HG03469 (cell line): ENCODE results near the gene ING1.
"Not testable (repeated sequence)": the region's sequence is repeated elsewhere in the genome, so short reads cannot be mapped to it uniquely, and the experiment has no call there.

Experiments
- ATAC-seq: cut with Tn5 transposase; IDR thresholded peaks from one replicate; pipeline ENCODE4 v1.9.1; 2021; ENCODE audit warnings: mild to moderate bottlenecking, moderate library complexity, moderate number of reproducible peaks; ENCODE audit not compliant: unreplicated experiment

Gene ING1

DNA sequence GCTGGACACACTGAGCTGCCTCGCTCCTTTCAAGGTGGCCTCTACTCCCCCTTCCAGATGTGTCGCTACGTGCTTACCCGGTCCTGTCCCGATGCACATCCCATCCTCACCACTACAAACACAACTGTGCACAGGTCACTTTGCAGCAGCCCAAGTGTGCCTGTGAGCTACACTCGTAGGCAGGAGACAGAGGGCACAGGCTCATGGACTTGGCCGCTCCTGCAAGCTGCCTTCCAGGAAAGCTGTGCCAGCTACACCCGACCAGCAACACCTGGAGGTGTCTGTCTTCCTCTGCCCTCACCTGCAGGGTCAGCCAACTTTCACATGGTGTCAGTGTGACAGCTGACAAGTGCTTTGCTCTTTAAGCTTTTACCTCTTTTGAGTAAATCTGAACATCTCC lies 23.0 kb upstream of the ING1 start:
- no peak for ATAC-seq

DNA sequence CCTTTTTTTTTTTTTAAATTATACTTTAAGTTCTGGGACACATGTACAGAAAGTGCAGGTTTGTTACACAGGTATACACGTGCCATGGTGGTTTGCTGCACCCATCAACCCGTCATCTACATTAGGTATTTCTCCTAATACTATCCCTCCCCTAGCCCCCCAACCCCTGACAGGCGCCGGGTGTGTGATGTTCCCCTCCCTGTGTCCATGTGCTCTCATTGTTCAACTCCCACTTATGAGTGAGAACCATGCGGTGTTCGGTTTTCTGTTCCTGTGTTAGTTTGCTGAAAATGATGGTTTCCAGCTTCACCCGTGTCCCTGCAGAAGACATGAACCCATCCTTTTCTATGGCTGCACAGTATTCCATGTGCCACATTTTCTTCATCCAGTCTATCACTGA lies 17.7 kb upstream of the ING1 start:
- not testable (repeated sequence) for ATAC-seq

GRCh38 chr13:110696776-110697175 lies 16.7 kb upstream of the ING1 start:
- no peak for ATAC-seq

DNA sequence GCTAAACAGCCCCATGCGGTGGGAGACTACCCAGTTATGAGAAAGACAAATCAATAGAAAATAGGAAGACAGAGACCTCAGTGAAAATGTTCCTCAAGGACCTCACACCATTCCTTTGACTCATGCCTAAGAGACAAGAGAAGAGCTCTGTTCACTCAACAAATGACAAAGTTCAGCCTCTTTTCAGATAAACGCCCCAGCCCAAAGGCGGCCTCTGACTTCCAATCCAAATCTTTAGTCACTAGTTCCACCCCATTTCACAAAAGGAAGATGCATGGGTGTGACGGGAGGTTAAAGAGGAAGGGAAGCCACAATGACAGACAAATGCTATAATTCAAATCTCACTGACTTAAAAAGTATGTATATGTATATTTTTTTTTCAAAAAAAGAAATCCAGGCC lies 15.7 kb upstream of the ING1 start:
- no peak for ATAC-seq

GRCh38 chr13:110698689-110699088 lies 14.8 kb upstream of the ING1 start:
- no peak for ATAC-seq

DNA sequence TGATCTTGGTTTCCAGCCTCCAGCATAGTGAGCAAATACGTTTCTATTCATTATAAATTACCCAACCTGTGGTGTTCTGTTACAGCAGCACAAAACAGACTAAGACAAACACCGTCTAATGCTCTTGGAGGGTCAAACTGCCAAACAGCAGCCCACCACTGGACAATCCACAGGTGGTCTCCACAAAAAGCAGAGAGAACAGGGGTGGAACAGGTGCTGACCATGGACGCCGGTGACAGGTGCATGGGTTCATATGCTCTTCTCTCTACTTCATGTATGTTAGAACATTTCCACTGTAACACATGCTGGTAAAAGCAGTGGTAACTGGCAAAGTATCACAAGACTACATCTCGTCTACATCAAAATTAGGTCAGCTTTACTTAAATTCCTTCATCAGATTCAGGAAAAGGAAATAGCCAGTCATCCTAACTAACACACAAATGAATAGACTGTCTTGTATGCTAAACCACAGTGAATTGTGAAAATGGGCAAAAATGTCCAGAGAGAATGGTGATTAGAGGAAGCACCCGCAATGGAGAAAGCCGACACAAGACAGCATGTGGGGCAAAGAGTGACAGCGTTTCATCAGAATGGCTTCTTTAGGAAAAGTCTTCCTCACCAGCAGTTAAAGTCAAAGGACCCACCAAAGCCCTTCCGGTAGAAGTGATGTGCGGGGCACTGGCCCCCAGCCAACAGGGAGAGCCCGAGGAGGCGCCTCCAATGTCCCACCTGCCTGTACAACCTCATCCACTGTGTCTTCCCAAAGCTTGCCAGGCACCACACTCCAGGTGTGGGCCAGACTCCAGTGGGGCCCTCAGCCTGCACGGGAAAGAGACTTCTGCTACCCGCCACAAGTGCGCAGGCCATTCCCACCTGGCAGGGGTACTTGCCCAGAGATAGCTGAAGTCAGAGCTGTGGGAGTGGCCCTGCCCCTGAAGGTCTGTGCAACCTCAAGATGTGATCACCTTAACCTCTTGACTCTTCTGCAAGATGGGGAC lies 14.1 kb upstream of the ING1 start:
- no peak for ATAC-seq

- no peak for ATAC-seq
These were observed 13.3 kb upstream of the ING1 start for GRCh38 chr13:110700186-110700585.

GRCh38 chr13:110700641-110701040 lies 12.9 kb upstream of the ING1 start:
- no peak for ATAC-seq

GRCh38 chr13:110701061-110701460 lies 12.4 kb upstream of the ING1 start:
- not testable (repeated sequence) for ATAC-seq

DNA sequence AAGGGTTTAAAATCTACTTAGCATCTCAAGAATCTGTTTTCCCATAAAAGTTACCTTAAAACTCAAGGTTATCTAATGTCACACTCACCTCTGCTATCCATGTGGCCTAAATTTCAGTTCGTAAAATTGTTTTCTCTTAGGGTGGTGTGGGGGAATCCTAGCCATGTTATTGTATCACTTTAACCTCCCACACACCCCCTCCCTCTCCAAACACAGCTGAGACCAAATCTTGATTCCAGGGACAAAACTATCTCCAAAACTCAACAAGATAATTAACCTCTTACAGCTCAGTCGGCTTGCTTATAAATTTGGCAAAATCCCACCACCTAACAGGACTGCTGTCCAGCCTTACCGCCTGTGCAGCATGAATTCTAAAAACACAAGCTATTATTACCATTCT lies 11.4 kb upstream of the ING1 start:
- ATAC-seq: no peak

DNA sequence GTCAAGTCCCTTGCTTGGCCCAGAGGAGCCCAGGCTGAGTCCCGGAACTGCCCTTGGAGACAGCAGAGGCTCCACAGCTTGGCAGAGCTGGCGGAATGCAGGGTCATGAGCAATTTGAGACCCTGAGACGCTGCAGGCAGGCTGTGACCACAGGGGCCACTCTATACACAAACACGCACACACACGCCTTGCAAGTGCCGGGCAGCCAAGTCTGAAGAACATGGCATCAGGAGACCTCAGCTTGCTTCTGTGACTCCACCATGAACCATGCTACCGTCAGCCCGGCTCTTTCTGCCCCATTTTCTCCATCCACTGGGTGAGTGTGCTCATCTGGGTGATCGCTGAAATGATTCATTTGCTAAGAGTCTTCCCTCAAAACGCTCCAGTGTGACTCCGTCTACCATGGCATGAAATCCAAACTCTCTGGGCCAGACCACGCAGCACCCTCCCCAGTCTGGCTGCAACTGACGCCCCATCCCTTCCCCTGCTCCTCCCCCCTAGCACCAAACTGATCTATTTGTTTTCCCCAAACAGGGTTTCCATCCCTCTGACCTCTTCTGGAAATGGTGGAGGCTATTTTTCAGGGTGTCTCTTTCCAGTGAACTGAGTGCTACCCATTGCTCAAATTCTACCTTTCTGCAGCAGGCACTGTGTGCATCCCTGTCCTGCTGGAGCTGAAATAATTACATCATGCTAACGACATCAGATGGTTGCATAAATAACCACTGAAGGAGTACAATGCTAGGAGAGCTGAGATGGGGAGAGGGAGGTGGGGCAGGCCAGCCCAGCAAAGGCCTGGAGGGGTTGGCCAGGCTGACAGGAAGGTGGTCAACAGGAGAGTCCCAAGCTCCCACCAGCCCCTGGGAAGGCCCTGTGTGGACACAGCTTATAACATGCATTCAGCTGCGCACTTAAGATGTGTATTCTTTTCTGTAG lies 10.6 kb upstream of the ING1 start:
- no peak for ATAC-seq

- ATAC-seq: no peak
These were observed 8.1 kb upstream of the ING1 start for GRCh38 chr13:110705356-110705825.

- ATAC-seq: peak; percentile 77
These were observed 7.5 kb upstream of the ING1 start, which contains the start of gene CARS2 for GRCh38 chr13:110705826-110706569. TSS of gene CARS2 (minus strand) at chr13:110706116. CDS start at chr13:110706093, 23 bp downstream.

- ATAC-seq: peak; percentile 1
These were observed 6.7 kb upstream of the ING1 start for GRCh38 chr13:110706570-110707372.

DNA sequence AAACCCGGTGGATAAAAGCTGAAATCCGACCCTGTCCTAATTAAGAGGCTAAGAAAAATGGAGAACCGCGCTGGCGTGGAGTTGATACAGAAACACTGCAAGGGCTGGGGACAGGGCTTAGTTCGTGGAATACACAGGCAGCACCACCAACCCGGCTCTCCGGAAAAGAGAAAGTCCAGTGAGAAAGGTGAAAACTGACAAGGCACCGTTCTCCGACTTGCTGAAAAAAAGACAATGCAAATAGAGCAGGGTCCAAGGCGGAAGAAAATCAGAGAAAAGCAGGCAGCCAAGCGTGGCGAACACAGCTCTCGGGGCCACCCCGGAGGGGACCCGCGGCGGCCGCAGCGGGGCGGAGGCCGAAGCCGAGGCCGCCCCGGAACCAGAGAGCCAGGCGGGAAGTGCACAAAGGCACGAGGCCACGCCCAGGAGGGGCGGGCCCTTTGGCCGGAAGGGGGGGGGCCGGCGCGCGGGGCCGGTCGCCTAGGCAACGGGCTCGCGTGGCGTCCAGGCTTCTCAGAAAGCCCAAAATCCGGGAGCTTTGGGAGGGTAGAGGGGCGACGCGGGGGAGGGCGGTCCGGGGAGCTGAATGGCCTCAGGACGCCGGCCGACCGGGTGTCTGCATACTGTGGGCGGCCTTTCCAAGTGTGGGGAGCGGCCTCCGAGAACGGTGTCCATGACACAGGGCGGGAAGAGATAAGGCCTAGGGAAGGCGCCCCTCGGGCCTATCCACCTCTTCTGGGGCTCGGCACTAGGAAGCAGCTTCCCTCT lies 1.2 kb upstream of the ING1 start:
- ATAC-seq: peak; percentile 17

- peak; percentile 29 for ATAC-seq
These were observed 455 bp upstream of the ING1 start for GRCh38 chr13:110712849-110713641.

DNA sequence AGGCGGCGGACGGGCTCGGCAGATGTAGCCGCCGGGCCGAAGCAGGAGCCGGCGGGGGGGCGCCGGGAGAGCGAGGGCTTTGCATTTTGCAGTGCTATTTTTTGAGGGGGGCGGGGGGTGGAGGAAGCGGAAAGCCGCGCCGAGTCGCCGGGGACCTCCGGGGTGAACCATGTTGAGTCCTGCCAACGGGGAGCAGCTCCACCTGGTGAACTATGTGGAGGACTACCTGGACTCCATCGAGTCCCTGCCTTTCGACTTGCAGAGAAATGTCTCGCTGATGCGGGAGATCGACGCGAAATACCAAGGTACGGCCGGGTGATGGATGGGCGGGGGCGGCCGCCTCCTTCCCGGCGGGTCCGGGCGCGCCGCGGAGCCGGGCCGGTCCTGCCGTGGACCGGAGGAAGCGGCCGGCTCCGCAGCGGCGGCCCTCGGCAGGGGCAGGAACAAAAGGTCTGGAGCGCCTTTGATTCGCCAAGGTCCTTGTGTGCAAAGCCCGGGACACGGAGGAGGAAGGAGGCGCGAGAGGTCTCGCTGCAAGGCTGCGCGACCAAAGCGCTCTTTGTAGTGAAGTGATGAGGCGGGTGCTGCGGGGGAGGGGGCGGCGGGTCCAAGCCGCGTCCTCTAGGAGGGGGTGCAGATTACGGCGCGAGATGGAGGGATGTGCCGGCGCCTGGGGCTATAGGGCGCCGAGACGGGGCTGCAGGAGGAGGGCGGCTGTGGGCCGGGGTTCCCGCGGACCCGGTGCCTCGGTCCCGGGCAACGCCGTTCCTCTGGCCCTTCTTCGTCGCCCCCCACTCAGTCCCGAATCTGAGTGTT lies 689 bp downstream of the ING1 start:
- ATAC-seq: no peak
